IMR-90 (cell line): ENCODE results near the gene LIX1. TPM values are rescaled to one million over a fixed set of nuclear protein-coding genes. Genes with fewer than 3 reads are reported as not detected.

Source experiments
- ATAC-seq: fragments of 200-7000 bp; cut with Tn5 transposase; 2 replicates; pipeline ENCODE4 v1.9.1; 2020; ENCODE audit warnings: low read depth, mild to moderate bottlenecking, moderate library complexity
- BruUV-seq: library from RNA; stranded (reverse); fragments of 400-500 nt; replicated peaks from 2 replicates; lab custom pipeline; 2021; lab: Mats Ljungman, UMichigan
- CTCF ChIA-PET: fragments of 300-600 bp; formaldehyde crosslinking; extraction: SDS; loops from one replicate; lab custom pipeline; 2021; ENCODE audit warnings: antibody characterized with exemption; lab: Yijun Ruan, JAX
- POLR2A ChIA-PET: fragments of 300-600 bp; sonication (Branson Sonifier 250); formaldehyde crosslinking; loops from one replicate; lab custom pipeline; 2022; ENCODE audit warnings: antibody characterized with exemption; ENCODE audit not compliant: unreplicated experiment; lab: Charles Lee
- DNase-seq: peaks from one replicate; pipeline ENCODE4 v3.0.0; 2013
- H2AFZ ChIP-seq: replicated peaks from 2 replicates; pipeline ENCODE3; 2013; ENCODE audit warnings: low read length, mild to moderate bottlenecking; ENCODE audit not compliant: poor library complexity
- H2AK5ac ChIP-seq: 2 replicates; pipeline ENCODE4 v1.6.1; 2013; ENCODE audit warnings: low read depth, low read length, inconsistent platforms
- H2AK9ac ChIP-seq: replicated peaks from 2 replicates; pipeline ENCODE3; 2013; ENCODE audit warnings: mild to moderate bottlenecking, low read depth, low read length, moderate library complexity; ENCODE audit not compliant: poor library complexity
- H2BK120ac ChIP-seq: 2 replicates; pipeline ENCODE4 v1.6.1; 2013; ENCODE audit warnings: low read depth, low read length, inconsistent platforms
- H2BK15ac ChIP-seq: 3 replicates; pipeline ENCODE4 v1.6.1; 2013; ENCODE audit warnings: low read depth, low read length, inconsistent platforms
- H2BK20ac ChIP-seq: 2 replicates; pipeline ENCODE4 v1.6.1; 2013; ENCODE audit warnings: low read depth, mild to moderate bottlenecking, inconsistent platforms, low read length, moderate library complexity
- H2BK5ac ChIP-seq: 2 replicates; pipeline ENCODE4 v1.6.1; 2013; ENCODE audit warnings: mild to moderate bottlenecking, low read depth, low read length, inconsistent platforms; ENCODE audit not compliant: poor library complexity, severe bottlenecking
- H3K14ac ChIP-seq: replicated peaks from 2 replicates; pipeline ENCODE4 v1.6.1; 2013; ENCODE audit warnings: low read depth, low read length, inconsistent platforms
- H3K18ac ChIP-seq: 2 replicates; pipeline ENCODE4 v1.6.1; 2013; ENCODE audit warnings: low read depth, low read length, control low read depth
- H3K23ac ChIP-seq: 2 replicates; pipeline ENCODE4 v1.6.1; 2013; ENCODE audit warnings: low read depth, low read length, inconsistent platforms
- H3K27ac ChIP-seq: 2 replicates; pipeline ENCODE4 v1.5.1; 2013; ENCODE audit warnings: mild to moderate bottlenecking, control low read depth, low read length; ENCODE audit not compliant: insufficient read depth
- H3K27me3 ChIP-seq: 2 replicates; pipeline ENCODE4 v1.6.1; 2013; ENCODE audit warnings: low read length; ENCODE audit not compliant: control insufficient read depth, insufficient read depth
- H3K36me3 ChIP-seq: 2 replicates; pipeline ENCODE4 v1.6.1; 2013; ENCODE audit warnings: low read length, mixed read lengths; ENCODE audit not compliant: control insufficient read depth, insufficient read depth
- H3K4ac ChIP-seq: 2 replicates; pipeline ENCODE4 v1.6.1; 2013; ENCODE audit warnings: low read depth, low read length, inconsistent platforms
- H3K4me1 ChIP-seq: 2 replicates; pipeline ENCODE4 v1.6.1; 2013; ENCODE audit warnings: low read length, mixed read lengths; ENCODE audit not compliant: control insufficient read depth, insufficient read depth
- H3K4me2 ChIP-seq: 2 replicates; pipeline ENCODE4 v1.6.1; 2013; ENCODE audit warnings: low read depth, mild to moderate bottlenecking, control low read depth, low read length, moderate library complexity
- H3K4me3 ChIP-seq: 2 replicates; pipeline ENCODE4 v1.5.1; 2013; ENCODE audit warnings: low read depth, mild to moderate bottlenecking, control low read depth, low read length, moderate library complexity; ENCODE audit not compliant: insufficient read depth
- H3K56ac ChIP-seq: 2 replicates; pipeline ENCODE4 v1.6.1; 2013; ENCODE audit warnings: low read length, inconsistent platforms; ENCODE audit not compliant: insufficient read depth; ENCODE audit errors: extremely low read depth
- H3K79me1 ChIP-seq, 2 experiments: 2 replicates each; pipeline ENCODE4 v1.6.1; 2013; ENCODE audit warnings: low read length in 2 of 2, inconsistent platforms in 1 of 2, low read depth in 1 of 2
- H3K9ac ChIP-seq: 2 replicates; pipeline ENCODE4 v1.6.1; 2013; ENCODE audit warnings: low read depth, low read length, control low read depth
- H3K9me1 ChIP-seq: 2 replicates; pipeline ENCODE4 v1.6.1; 2013; ENCODE audit warnings: low read length, inconsistent platforms; ENCODE audit not compliant: insufficient read depth
- H3K9me3 ChIP-seq: 2 replicates; pipeline ENCODE4 v1.6.1; 2013; ENCODE audit warnings: low read length; ENCODE audit not compliant: control insufficient read depth, insufficient read depth
- H4K20me1 ChIP-seq: 2 replicates; pipeline ENCODE4 v1.6.1; 2013; ENCODE audit warnings: low read length, inconsistent platforms; ENCODE audit not compliant: insufficient read depth
- H4K5ac ChIP-seq: 2 replicates; pipeline ENCODE4 v1.6.1; 2013; ENCODE audit warnings: mild to moderate bottlenecking, low read depth, low read length, control low read depth
- H4K8ac ChIP-seq, 2 experiments: 2 replicates each; pipeline ENCODE4 v1.6.1; 2013; ENCODE audit warnings: low read depth in 2 of 2, low read length in 2 of 2, control low read depth in 1 of 2, inconsistent platforms in 1 of 2
- H4K91ac ChIP-seq: 2 replicates; pipeline ENCODE4 v1.6.1; 2013; ENCODE audit warnings: low read depth, low read length, inconsistent platforms; ENCODE audit not compliant: insufficient read depth
- BHLHE40 ChIP-seq: fragments of 150-350 bp; IDR thresholded peaks from 2 replicates; pipeline ENCODE4 v1.6.1; 2016; ENCODE audit warnings: mild to moderate bottlenecking, low read depth, low read length
- CEBPB ChIP-seq: IDR thresholded peaks from 2 replicates; pipeline ENCODE4 v1.6.1; 2012; ENCODE audit warnings: low read depth, low read length, improper control_type of control experiment
- CHD1 ChIP-seq: IDR thresholded peaks from 2 replicates; pipeline ENCODE4 v1.6.1; 2012; ENCODE audit warnings: low read depth, low read length, improper control_type of control experiment
- CTCF ChIP-seq: conservative IDR thresholded peaks from 2 replicates; pipeline ENCODE4 v1.5.1; 2012; ENCODE audit warnings: mild to moderate bottlenecking, low read depth, low read length, improper control_type of control experiment
- ELK1 ChIP-seq: fragments of 150-350 bp; IDR thresholded peaks from 2 replicates; pipeline ENCODE4 v1.6.1; 2016; ENCODE audit warnings: low read depth, mild to moderate bottlenecking, low read length, moderate library complexity, borderline replicate concordance
- FOS ChIP-seq: fragments of 150-350 bp; IDR thresholded peaks from 2 replicates; pipeline ENCODE4 v1.6.1; 2016; ENCODE audit warnings: low read depth, low read length
- MAFK ChIP-seq: IDR thresholded peaks from 2 replicates; pipeline ENCODE4 v1.6.1; 2012; ENCODE audit warnings: low read depth, low read length, improper control_type of control experiment
- MAZ ChIP-seq: IDR thresholded peaks from 2 replicates; pipeline ENCODE4 v1.6.1; 2012; ENCODE audit warnings: low read depth, mild to moderate bottlenecking, low read length, improper control_type of control experiment, moderate library complexity, borderline replicate concordance
- MXI1 ChIP-seq: IDR thresholded peaks from 2 replicates; pipeline ENCODE4 v1.6.1; 2012; ENCODE audit warnings: low read depth, mild to moderate bottlenecking, low read length, moderate library complexity, borderline replicate concordance
- NFE2L2 ChIP-seq: fragments of 150-350 bp; IDR thresholded peaks from 2 replicates; pipeline ENCODE4 v1.6.1; 2016; ENCODE audit warnings: low read depth, mild to moderate bottlenecking, low read length
- POLR2A ChIP-seq: IDR thresholded peaks from 2 replicates; pipeline ENCODE4 v1.6.1; 2012; ENCODE audit warnings: mild to moderate bottlenecking, low read depth, low read length
- RAD21 ChIP-seq: IDR thresholded peaks from 2 replicates; pipeline ENCODE4 v1.6.1; 2012; ENCODE audit warnings: low read length, improper control_type of control experiment
- RCOR1 ChIP-seq: IDR thresholded peaks from 2 replicates; pipeline ENCODE4 v1.6.1; 2012; ENCODE audit warnings: mild to moderate bottlenecking, low read length, improper control_type of control experiment; ENCODE audit not compliant: insufficient replicate concordance
- RFX5 ChIP-seq: IDR thresholded peaks from 2 replicates; pipeline ENCODE4 v1.8.0; 2012; ENCODE audit warnings: low read depth, mild to moderate bottlenecking, low read length, moderate library complexity
- SMC3 ChIP-seq: fragments of 150-350 bp; IDR thresholded peaks from 2 replicates; pipeline ENCODE4 v1.6.1; 2016; ENCODE audit warnings: low read depth, mild to moderate bottlenecking, antibody characterized with exemption, low read length, moderate library complexity
- USF2 ChIP-seq: fragments of 150-350 bp; IDR thresholded peaks from 2 replicates; pipeline ENCODE4 v1.6.1; 2017; ENCODE audit warnings: mild to moderate bottlenecking, antibody characterized with exemption, low read length, low read depth
- WGBS, 2 experiments: methylation state at CpG; one replicate each; pipeline versions ENCODE4 v1.1.5 to v1.1.7; 2013; ENCODE audit warnings: missing lambda C conversion rate in 2 of 2; ENCODE audit not compliant: insufficient read length in 1 of 2; ENCODE audit errors: extremely low coverage in 2 of 2; 5-methylcytosine and 5-hydroxymethylcytosine counted together
- dilution Hi-C: fragments of 300-500 bp; cut with HindIII; formaldehyde crosslinking; loops from one replicate; pipeline ENCODE4 v1.14.3; 2018; ENCODE audit warnings: low sequenced_read_pairs; ENCODE audit not compliant: unreplicated experiment
- in situ Hi-C: fragments of 300-500 bp; cut with MboI; formaldehyde crosslinking; loops from 3 replicates; pipeline ENCODE4 v1.14.3; 2019; ENCODE audit warnings: low sequenced_read_pairs, inconsistent platforms, mixed read lengths
- intact Hi-C: fragments of 100-400 bp; cut with micrococcal nuclease; formaldehyde crosslinking; loops from 2 replicates; pipeline ENCODE4 v1.10.0; 2022
- polyA plus RNA-seq, 3 experiments: library from polyadenylated mRNA; depleted of rRNA; stranded (reverse); fragments of >200 nt; gene quantifications; 2 replicates each; pipeline ENCODE4 v1.2.3, GENCODE V29; 2012; ENCODE audit warnings: low replicate concordance in 1 of 3
- total RNA-seq: library from RNA; depleted of rRNA; stranded (reverse); fragments of >200 nt; gene quantifications from 2 replicates; pipeline ENCODE4 v1.2.3, GENCODE V29; 2012

The LIX1 gene
- total and polyA plus RNA-seq, 2 of the 4 experiments (the other 2 are of a cell fraction), result not detected

GRCh38 chr5:97085459-97086181 is 56.8 kb downstream of the LIX1 start:
- no peak overlapping the region for H4K5ac ChIP-seq
- H3K9me3 ChIP-seq, result no peaks in the 10 kb centered on the region
- H3K4me3 ChIP-seq, result no peak overlapping the region
- no peaks in the 10 kb centered on the region for H3K4me1 ChIP-seq
- H3K18ac ChIP-seq, result no peak overlapping the region
- ChIA-PET CTCF (no interaction called here), POLR2A (no interaction called here)
- no peak for TF ChIP-seq CEBPB
- no peak for TF ChIP-seq BHLHE40
- no peak for TF ChIP-seq NFE2L2
- no peak for TF ChIP-seq CHD1
- no peak for TF ChIP-seq MAZ
- TF ChIP-seq FOS, result no peak
- TF ChIP-seq POLR2A, result no peak
- no peak for TF ChIP-seq SMC3
- TF ChIP-seq RAD21, result no peak
- no peak for TF ChIP-seq MAFK
- no peak for TF ChIP-seq USF2
- no peak for TF ChIP-seq MXI1
- no peak for TF ChIP-seq RCOR1
- TF ChIP-seq CTCF, result no peak
- TF ChIP-seq RFX5, result no peak
- TF ChIP-seq ELK1, result no peak
- no peak overlapping the region for H3K4me2 ChIP-seq
- H2BK20ac ChIP-seq, result no peak overlapping the region
- 88% methylated on average over 5 of the region's 22 CpGs; no CpG with 5 or more reads in 1 of the 2 experiments for WGBS, 2 experiments
- no peaks in the 10 kb centered on the region for H3K79me1 ChIP-seq
- H4K91ac ChIP-seq, result no peak overlapping the region
- in situ Hi-C loops (no loop called here), intact Hi-C loops (no loop called here), dilution Hi-C loops (no loop called here)
- no TSS peak for BruUV-seq
- H4K8ac ChIP-seq, result no peak overlapping the region
- H2AK5ac ChIP-seq, result no peak overlapping the region
- H3K36me3 ChIP-seq, result no peaks in the 10 kb centered on the region
- peaks cover 33% of the 10 kb centered on the region for H3K27me3 ChIP-seq
- H2BK5ac ChIP-seq, result no peak overlapping the region
- no peak overlapping the region for H2AFZ ChIP-seq
- H3K9me1 ChIP-seq, result no peaks in the 10 kb centered on the region
- ATAC-seq (no peak), DNase-seq (no peak)
- H2AK9ac ChIP-seq, result no peak overlapping the region
- H3K27ac ChIP-seq, result no peak overlapping the region
- no peak overlapping the region for H3K56ac ChIP-seq
- H3K14ac ChIP-seq, result no peak overlapping the region
- H2BK120ac ChIP-seq, result no peak overlapping the region
- H3K4ac ChIP-seq, result no peak overlapping the region
- H3K23ac ChIP-seq, result no peak overlapping the region
- no peaks in the 10 kb centered on the region for H4K20me1 ChIP-seq
- H2BK15ac ChIP-seq, result no peak overlapping the region
- H3K9ac ChIP-seq, result no peak overlapping the region
